Uterus (tissue), 2 donors: ENCODE results near the gene FBXW7.

Experiments
- POLR2A ChIP-seq, 2 donors: fragments of 450-650 bp; IDR thresholded peaks; one replicate each; pipeline ENCODE4 v1.6.1; 2016; ENCODE audit warnings: antibody characterized with exemption in 2 of 2, mild to moderate bottlenecking in 1 of 2, moderate library complexity in 1 of 2
- TF ChIP-seq, protein P1 (sequence below), 4 experiments: fragments of 200-600 bp in 2 of 4; fragments of 450-650 bp in 2 of 4; sonication (generic) in 2 of 4; IDR thresholded peaks; one replicate each; pipeline ENCODE4 v1.5.1; 2016 to 2019; ENCODE audit warnings: antibody characterized with exemption in 4 of 4, mild to moderate bottlenecking in 2 of 4, moderate library complexity in 1 of 4

- no peak for TF ChIP-seq POLR2A (IDR thresholded peaks at IDR 0.05)
- TF ChIP-seq, protein P1, sequence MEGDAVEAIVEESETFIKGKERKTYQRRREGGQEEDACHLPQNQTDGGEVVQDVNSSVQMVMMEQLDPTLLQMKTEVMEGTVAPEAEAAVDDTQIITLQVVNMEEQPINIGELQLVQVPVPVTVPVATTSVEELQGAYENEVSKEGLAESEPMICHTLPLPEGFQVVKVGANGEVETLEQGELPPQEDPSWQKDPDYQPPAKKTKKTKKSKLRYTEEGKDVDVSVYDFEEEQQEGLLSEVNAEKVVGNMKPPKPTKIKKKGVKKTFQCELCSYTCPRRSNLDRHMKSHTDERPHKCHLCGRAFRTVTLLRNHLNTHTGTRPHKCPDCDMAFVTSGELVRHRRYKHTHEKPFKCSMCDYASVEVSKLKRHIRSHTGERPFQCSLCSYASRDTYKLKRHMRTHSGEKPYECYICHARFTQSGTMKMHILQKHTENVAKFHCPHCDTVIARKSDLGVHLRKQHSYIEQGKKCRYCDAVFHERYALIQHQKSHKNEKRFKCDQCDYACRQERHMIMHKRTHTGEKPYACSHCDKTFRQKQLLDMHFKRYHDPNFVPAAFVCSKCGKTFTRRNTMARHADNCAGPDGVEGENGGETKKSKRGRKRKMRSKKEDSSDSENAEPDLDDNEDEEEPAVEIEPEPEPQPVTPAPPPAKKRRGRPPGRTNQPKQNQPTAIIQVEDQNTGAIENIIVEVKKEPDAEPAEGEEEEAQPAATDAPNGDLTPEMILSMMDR (IDR thresholded peaks at IDR 0.05), result no peak
Observed at GRCh38 chr4:152307669-152308068, 228.2 kb downstream of the FBXW7 start.
